H1 (cell line): ENCODE data around the gene MIR17HG.

Experiments used
- ATF2 ChIP-seq: IDR thresholded peaks from 2 replicates; pipeline ENCODE4 v1.6.1; 2012; ENCODE audit warnings: low read length, inconsistent platforms
- BACH1 ChIP-seq: IDR thresholded peaks from 2 replicates; pipeline ENCODE4 v1.6.1; 2012; ENCODE audit warnings: low read length, improper control_type of control experiment
- CTBP2 ChIP-seq: IDR thresholded peaks from 2 replicates; pipeline ENCODE4 v1.7.0; 2011; ENCODE audit warnings: borderline replicate concordance, mild to moderate bottlenecking, moderate library complexity, mixed read lengths, low read length; ENCODE audit not compliant: insufficient read depth, insufficient read length
- CTCF ChIP-seq, 3 experiments: IDR thresholded peaks; 1 replicate in 2 of 3; 2 replicates in 1 of 3; pipeline versions ENCODE4 v1.5.1 to v1.6.1; 2011; ENCODE audit warnings: low read length in 3 of 3, mild to moderate bottlenecking in 3 of 3, inconsistent platforms in 2 of 3, low read depth in 1 of 3, moderate library complexity in 1 of 3; ENCODE audit not compliant: insufficient read depth in 1 of 3; ENCODE audit errors: control extremely low read depth in 1 of 3
- EP300 ChIP-seq, 2 experiments: IDR thresholded peaks; 1 replicate in 1 of 2; 2 replicates in 1 of 2; pipeline ENCODE4 v1.6.1; 2011 to 2012; ENCODE audit warnings: low read depth in 2 of 2, low read length in 2 of 2, mild to moderate bottlenecking in 2 of 2, borderline replicate concordance in 1 of 2, inconsistent platforms in 1 of 2, moderate library complexity in 1 of 2
- EZH2 ChIP-seq: fragments of 200-600 bp; sonication (generic); IDR thresholded peaks from 2 replicates; pipeline ENCODE4 v1.7.1; 2012; ENCODE audit warnings: low read depth, mild to moderate bottlenecking, moderate library complexity, low read length, inconsistent platforms; ENCODE audit not compliant: severe bottlenecking
- GTF2F1 ChIP-seq: IDR thresholded peaks from 2 replicates; pipeline ENCODE4 v1.6.1; 2012; ENCODE audit warnings: low read depth, low read length, improper control_type of control experiment, borderline replicate concordance
- PHF8 ChIP-seq: fragments of 200-600 bp; sonication (generic); conservative IDR thresholded peaks from 2 replicates; pipeline ENCODE4 v1.7.1; 2012; ENCODE audit warnings: low read depth, mild to moderate bottlenecking, inconsistent platforms, low read length, moderate library complexity
- POLR2AphosphoS5 ChIP-seq: IDR thresholded peaks from 2 replicates; pipeline ENCODE4 v1.6.1; 2011; ENCODE audit warnings: low read depth, low read length
- RNF2 ChIP-seq: fragments of 200-900, 300-1000 bp; sonication (generic); IDR thresholded peaks from 2 replicates; pipeline ENCODE4 v1.7.1; 2016; ENCODE audit warnings: borderline replicate concordance, low read depth, mild to moderate bottlenecking, antibody characterized with exemption, low read length; ENCODE audit not compliant: poor library complexity, severe bottlenecking; ENCODE audit errors: missing control alignments
- SP4 ChIP-seq: IDR thresholded peaks from 2 replicates; pipeline ENCODE4 v1.6.1; 2012; ENCODE audit warnings: low read length, inconsistent platforms
- TAF1 ChIP-seq: IDR thresholded peaks from 2 replicates; pipeline ENCODE4 v1.6.1; 2011; ENCODE audit warnings: mild to moderate bottlenecking, low read depth, low read length
- TCF12 ChIP-seq: IDR thresholded peaks from 2 replicates; pipeline ENCODE4 v1.6.1; 2011; ENCODE audit warnings: low read depth, mild to moderate bottlenecking, low read length
- USF2 ChIP-seq: IDR thresholded peaks from 2 replicates; pipeline ENCODE4 v1.6.1; 2011; ENCODE audit warnings: low read length, improper control_type of control experiment

GRCh38 chr13:91349992-91350911 is 2.8 kb downstream of the MIR17HG start:
- TF ChIP-seq ATF2 (no peak), TAF1 (no peak), EP300 (IDR thresholded peaks at IDR 0.05; ENCODE audit: borderline replicate concordance in 1 of 2, low read depth in 2 of 2, low read length in 2 of 2) (no peak), BACH1 (no peak), USF2 (no peak), GTF2F1 (no peak), EZH2 (no peak), CTCF (IDR thresholded peaks at IDR 0.05; ENCODE audit: control extremely low read depth in 1 of 3, insufficient read depth in 1 of 3, low read depth in 1 of 3, low read length in 3 of 3) (no peak), TCF12 (no peak), PHF8 (no peak), SP4 (no peak), RNF2 (no peak), CTBP2 (no peak), POLR2AphosphoS5 (peak; percentile 76)
